ENCODE data around the gene RASSF1. TPM values are rescaled to one million over a fixed set of nuclear protein-coding genes. Genes with fewer than 3 reads are reported as not detected.

Gene RASSF1
- total RNA-seq, 1 experiment from 2014 or later, result 29.6 TPM

- H3K9me3 ChIP-seq (ENCODE audit: control insufficient read depth in 1 of 2, insufficient read depth in 1 of 2, low read depth in 1 of 2, low read length in 2 of 2), result no peaks in the 10 kb centered on the region
- no peaks in the 10 kb centered on the region for H3K9me2 ChIP-seq (ENCODE audit: insufficient read depth)
- DNase-seq (ENCODE audit: low read depth, low spot score) (peak; percentile 84), ATAC-seq (peak; percentile 66)
- no TSS peak for BruUV-seq (replicated peaks)
- ChIA-PET POLR2A (interaction anchor here (0.6 to 1.9 kb wide), 4 partner anchors 22 to 1108 kb away, joined by 3 to 4 read pairs (median 4); partner anchors contain the start of genes HYAL3, IFRD2 and NAA80), RAD21 (ENCODE audit: low non-redundant PET in 1 of 2, low total read pairs in 2 of 2, uncharacterized antibody in 2 of 2, unreplicated experiment in 2 of 2) (interaction anchor here (0.7 to 1.7 kb wide), 3 partner anchors 22 to 61 kb away, joined by 4 to 5 read pairs (median 4); partner anchors contain the start of genes HYAL3 (in 1 of the 2), IFRD2 (in 1 of the 2) and NAA80 (in 1 of the 2)), CTCF (interaction anchor here (0.6 to 1.4 kb wide), 12 partner anchors 15 to 1291 kb away, joined by 3 to 11 read pairs (median 4); partner anchors contain the start of genes HYAL1, HYAL3, IFRD2 and NAA80)
- H3K9ac ChIP-seq (ENCODE audit: low read length), result peak overlapping the region; percentile 88
- H3K4me3 ChIP-seq (replicated peaks in 1 of 2; ENCODE audit: low read depth in 1 of 2, low read length in 2 of 2), result peak overlapping the region; percentile 64 to 92
- no peak overlapping the region for H2AFZ ChIP-seq (ENCODE audit: low read depth, low read length, poor library complexity, severe bottlenecking)
- peak; percentile 79 for TF ChIP-seq POLR2A (IDR thresholded peaks at IDR 0.05; ENCODE audit: borderline replicate concordance, extremely low read depth, insufficient read depth, insufficient read length)
- TF ChIP-seq SRF (IDR thresholded peaks at IDR 0.05; ENCODE audit: low read depth), result no peak
- no peak for TF ChIP-seq ELF1 (IDR thresholded peaks at IDR 0.05; ENCODE audit: borderline replicate concordance, low read depth)
- TF ChIP-seq FOSL1 (IDR thresholded peaks at IDR 0.05; ENCODE audit: low read depth), result no peak
- TF ChIP-seq YY1 (IDR thresholded peaks at IDR 0.05; ENCODE audit: extremely low read depth, insufficient replicate concordance, low read depth, low read length), result no peak
- no peak for TF ChIP-seq MAX (IDR thresholded peaks at IDR 0.05)
- no peak for TF ChIP-seq SIN3A (IDR thresholded peaks at IDR 0.05; ENCODE audit: low read depth)
- TF ChIP-seq ZBTB33 (IDR thresholded peaks at IDR 0.05; ENCODE audit: extremely low read depth, insufficient replicate concordance, low read length), result no peak
- TF ChIP-seq ZFX (IDR thresholded peaks at IDR 0.05), result peak; percentile 78
- no peak for TF ChIP-seq ATF3 (IDR thresholded peaks at IDR 0.05)
- TF ChIP-seq POLR2AphosphoS5 (IDR thresholded peaks at IDR 0.05; ENCODE audit: low read depth, low read length), result peak; percentile 80
- no peak for TF ChIP-seq CEBPB (IDR thresholded peaks at IDR 0.05; ENCODE audit: low read depth)
- peak in 2 of 3 experiments; percentile 70 to 71; a peak in 4 of 6 replicates for TF ChIP-seq CTCF (IDR thresholded peaks at IDR 0.05 in 2 of 3, conservative IDR thresholded peaks at IDR 0.05 in 1 of 3; ENCODE audit: borderline replicate concordance in 1 of 3, insufficient read depth in 1 of 3, low read depth in 2 of 3, low read length in 2 of 3)
- no peak for TF ChIP-seq EZH2 (IDR thresholded peaks at IDR 0.05)
- no peak for TF ChIP-seq RAD21 (IDR thresholded peaks at IDR 0.05; ENCODE audit: low read depth)
- peak; percentile 64 for TF ChIP-seq TCF7L2 (IDR thresholded peaks at IDR 0.05; ENCODE audit: borderline replicate concordance, extremely low read depth, insufficient read depth, insufficient read length)
- no peak for TF ChIP-seq CBX3 (IDR thresholded peaks at IDR 0.05; ENCODE audit: low read depth)
- TF ChIP-seq EZH2phosphoT487 (IDR thresholded peaks at IDR 0.05; ENCODE audit: borderline replicate concordance), result no peak
- no peak for TF ChIP-seq SP1 (IDR thresholded peaks at IDR 0.05; ENCODE audit: low read depth)
- no peak for TF ChIP-seq EGR1 (IDR thresholded peaks at IDR 0.05; ENCODE audit: low read depth)
- peaks cover 48% of the 10 kb centered on the region for H3K79me2 ChIP-seq (ENCODE audit: insufficient read depth, low read length)
- intact Hi-C loops (cut with micrococcal nuclease), result no loop called here
- peaks cover 49 to 76% of the 10 kb centered on the region in 2 experiments for H3K4me1 ChIP-seq (ENCODE audit: control insufficient read depth in 1 of 2, insufficient read depth in 2 of 2, low read length in 2 of 2)
- no peaks in the 10 kb centered on the region for H3K27me3 ChIP-seq (ENCODE audit: insufficient read depth, low read length)
- H3K36me3 ChIP-seq (ENCODE audit: control insufficient read depth in 1 of 2, insufficient read depth in 2 of 2, low read length in 2 of 2), result peaks cover 9 to 29% of the 10 kb centered on the region in 2 experiments; a peak in 2 of 4 replicates
- H3K27ac ChIP-seq (ENCODE audit: low read depth, low read length), result peak overlapping the region; percentile 93
- H4K20me1 ChIP-seq (ENCODE audit: insufficient read depth), result no peaks in the 10 kb centered on the region
- peak overlapping the region; percentile 92 for H3K4me2 ChIP-seq (ENCODE audit: low read length)
Observed at GRCh38 chr3:50321336-50322114, 19.1 kb downstream of the RASSF1 start.
